Omental fat pad (tissue), 4 donors: ENCODE data around the gene ANKFN1. TPM values are rescaled to one million over a fixed set of nuclear protein-coding genes. Genes with fewer than 3 reads are reported as not detected.

Experiments used
- ATAC-seq: fragments of 150-250 bp; one replicate; pipeline ENCODE4 v1.9.1; 2016; ENCODE audit warnings: mild to moderate bottlenecking, moderate library complexity; ENCODE audit not compliant: low FRiP score
- DNase-seq: peaks from one replicate; pipeline ENCODE4 v3.0.0-alpha.2; 2019; ENCODE audit warnings: low spot score
- total RNA-seq, 4 donors: library from RNA; depleted of rRNA; stranded (reverse); fragments of >200 nt; gene quantifications; one replicate each; pipeline ENCODE4 v1.1.0, GENCODE V29; 2016
- TF ChIP-seq, protein P1 (sequence below), 3 donors: fragments of 450-650 bp; IDR thresholded peaks; one replicate each; pipeline ENCODE4 v1.5.1; 2016 to 2017; ENCODE audit warnings: antibody characterized with exemption in 3 of 3, mild to moderate bottlenecking in 3 of 3, moderate library complexity in 2 of 3

Gene ANKFN1
- total RNA-seq, 4 donors from 2014 or later: 1.7 to 3.0 (median 2.2) TPM

DNA sequence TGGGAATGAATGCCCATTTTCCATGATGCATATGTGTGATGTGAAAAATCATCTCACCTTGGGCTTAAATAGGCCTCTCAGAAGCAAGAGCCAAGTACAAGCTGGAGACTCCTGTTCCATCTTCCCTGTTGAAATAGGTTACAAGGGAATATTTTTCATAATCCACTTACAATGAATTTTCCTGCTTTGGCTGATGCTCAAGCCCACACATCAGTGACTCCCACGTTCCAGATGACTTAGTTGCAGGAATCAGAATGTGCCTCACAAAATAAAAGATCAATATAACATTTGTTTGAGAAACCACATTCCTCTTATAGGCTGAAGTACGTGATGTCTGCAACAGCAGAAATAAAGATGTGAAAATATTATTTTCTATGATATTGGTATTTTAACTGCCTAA, 24.1 kb downstream of the ANKFN1 start:
- ATAC-seq (no peak), DNase-seq (no peak)
- TF ChIP-seq, protein P1, sequence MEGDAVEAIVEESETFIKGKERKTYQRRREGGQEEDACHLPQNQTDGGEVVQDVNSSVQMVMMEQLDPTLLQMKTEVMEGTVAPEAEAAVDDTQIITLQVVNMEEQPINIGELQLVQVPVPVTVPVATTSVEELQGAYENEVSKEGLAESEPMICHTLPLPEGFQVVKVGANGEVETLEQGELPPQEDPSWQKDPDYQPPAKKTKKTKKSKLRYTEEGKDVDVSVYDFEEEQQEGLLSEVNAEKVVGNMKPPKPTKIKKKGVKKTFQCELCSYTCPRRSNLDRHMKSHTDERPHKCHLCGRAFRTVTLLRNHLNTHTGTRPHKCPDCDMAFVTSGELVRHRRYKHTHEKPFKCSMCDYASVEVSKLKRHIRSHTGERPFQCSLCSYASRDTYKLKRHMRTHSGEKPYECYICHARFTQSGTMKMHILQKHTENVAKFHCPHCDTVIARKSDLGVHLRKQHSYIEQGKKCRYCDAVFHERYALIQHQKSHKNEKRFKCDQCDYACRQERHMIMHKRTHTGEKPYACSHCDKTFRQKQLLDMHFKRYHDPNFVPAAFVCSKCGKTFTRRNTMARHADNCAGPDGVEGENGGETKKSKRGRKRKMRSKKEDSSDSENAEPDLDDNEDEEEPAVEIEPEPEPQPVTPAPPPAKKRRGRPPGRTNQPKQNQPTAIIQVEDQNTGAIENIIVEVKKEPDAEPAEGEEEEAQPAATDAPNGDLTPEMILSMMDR (IDR thresholded peaks at IDR 0.05): no peak

DNA sequence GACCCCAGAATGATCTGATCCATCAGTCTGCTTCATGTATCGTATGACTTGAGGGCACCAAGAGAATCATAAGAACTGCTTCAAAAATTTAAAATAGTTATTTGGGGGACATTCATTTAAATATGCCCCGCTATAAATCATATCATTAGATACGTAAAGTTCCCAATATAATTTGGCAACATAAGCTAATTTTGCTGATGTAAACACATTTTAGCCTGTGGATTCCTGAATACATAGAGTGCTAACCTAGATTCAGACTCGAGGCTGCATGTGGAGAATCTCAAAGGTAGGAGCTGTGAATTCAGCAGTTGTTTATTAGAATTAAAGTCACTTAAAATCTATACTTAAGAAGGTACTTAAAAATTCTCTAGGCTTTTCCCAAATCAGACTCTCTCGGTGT, 24.9 kb downstream of the ANKFN1 start:
- TF ChIP-seq, protein P1 (IDR thresholded peaks at IDR 0.05): no peak
- no peak for DNase-seq
- ATAC-seq: no peak

DNA sequence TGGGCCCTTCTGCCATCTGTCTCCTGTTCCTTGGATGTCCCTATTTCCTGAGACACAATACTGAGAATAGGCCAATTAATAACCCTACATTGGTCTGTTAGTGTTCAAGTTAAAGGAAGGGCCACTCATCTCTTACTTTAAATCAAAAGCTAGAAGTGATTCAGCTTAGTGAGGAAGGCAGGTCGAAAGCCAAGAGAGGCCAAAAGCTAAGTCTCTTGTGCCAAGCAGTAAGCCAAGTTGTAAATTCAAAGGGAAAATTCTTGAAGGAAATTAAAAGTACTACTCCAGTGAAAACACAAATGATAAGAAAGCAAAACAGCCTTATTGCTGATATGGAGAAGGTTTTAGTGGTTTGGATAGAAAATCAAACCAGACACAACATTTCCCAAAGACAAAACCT, 28.8 kb downstream of the ANKFN1 start:
- ATAC-seq: no peak
- TF ChIP-seq, protein P1 (IDR thresholded peaks at IDR 0.05): no peak
- DNase-seq: no peak

DNA sequence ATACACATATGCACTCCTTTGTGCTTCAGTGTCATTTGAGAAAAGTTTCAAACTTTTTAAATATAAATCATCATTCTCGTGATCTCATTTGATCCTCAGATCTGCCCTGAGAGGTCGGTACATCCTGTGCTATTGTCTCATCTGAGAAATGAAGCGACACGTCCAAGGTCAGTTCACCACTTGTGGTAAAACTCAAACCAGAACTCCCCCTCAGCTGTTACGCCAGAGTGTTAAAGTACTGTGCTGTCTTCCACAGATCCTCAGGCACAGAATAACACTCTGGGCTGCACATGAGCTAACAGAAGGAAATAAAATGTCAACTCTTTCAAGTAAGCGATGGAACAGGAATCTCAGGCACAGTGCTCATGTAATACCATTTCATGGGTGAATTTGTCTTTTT, 31.4 kb downstream of the ANKFN1 start:
- no peak for ATAC-seq
- TF ChIP-seq, protein P1 (IDR thresholded peaks at IDR 0.05): no peak
- no peak for DNase-seq

DNA sequence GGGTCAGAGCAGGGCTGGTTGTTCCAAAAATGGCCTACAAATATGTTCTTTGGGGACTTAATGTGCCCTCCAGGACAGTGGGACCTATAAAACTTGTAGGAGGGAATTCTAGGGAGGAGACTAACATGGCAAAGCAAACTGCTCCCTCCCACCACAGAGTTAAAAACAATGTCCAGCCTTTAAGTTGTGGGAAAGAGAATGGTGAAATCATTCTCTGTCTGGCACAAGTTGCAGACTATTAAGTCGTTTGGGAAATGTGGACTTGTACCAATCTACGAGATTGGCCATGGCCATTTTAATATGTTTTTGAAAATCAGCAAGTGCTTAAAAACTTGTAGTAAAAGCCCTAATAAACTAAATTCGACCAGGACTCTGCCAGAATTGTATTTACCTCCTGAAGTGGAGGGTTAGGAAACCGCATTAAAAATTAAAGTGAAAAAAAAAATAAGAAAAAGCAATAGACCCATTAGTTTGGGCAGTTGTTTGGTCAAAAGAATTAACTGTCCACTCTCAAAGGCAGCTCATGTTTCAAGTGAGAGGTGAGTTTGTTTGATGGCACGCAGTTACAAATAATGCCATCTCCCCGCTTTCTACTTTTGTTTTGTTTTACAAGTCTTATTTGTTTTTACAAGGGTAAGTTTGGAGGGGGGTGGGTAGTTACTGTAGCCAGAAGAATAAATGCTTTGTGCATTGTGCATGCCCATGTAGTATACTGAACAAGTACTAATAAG, 32.4 kb downstream of the ANKFN1 start:
- no peak for DNase-seq
- TF ChIP-seq, protein P1 (IDR thresholded peaks at IDR 0.05): no peak
- ATAC-seq: no peak

DNA sequence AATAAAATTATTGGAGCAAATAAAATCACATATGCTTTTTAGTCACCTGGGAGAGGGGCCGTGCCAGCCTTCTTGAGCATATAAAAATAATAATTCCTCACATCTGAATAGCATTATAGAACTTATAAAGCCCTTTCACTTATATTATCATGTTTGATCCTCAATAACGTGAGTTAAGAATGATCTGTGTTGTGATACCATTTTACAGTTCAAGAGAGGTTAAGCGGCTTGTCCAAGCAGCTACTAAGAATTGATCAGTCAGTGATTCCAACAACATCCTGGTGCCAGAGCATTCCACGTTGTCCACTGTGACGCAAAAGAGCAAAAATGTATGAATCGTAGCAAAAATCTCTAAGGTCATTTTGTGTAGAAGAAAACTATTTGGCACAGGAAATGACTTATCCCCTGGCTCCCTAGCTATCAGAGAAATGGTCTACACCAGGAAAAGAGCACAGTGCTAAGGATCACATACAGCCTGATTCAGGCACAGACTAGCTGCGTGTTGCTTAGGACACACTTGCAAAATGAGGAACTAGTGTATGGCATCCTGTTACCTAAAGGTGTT, 33.0 kb downstream of the ANKFN1 start:
- DNase-seq: no peak
- TF ChIP-seq, protein P1 (IDR thresholded peaks at IDR 0.05): no peak
- no peak for ATAC-seq

DNA sequence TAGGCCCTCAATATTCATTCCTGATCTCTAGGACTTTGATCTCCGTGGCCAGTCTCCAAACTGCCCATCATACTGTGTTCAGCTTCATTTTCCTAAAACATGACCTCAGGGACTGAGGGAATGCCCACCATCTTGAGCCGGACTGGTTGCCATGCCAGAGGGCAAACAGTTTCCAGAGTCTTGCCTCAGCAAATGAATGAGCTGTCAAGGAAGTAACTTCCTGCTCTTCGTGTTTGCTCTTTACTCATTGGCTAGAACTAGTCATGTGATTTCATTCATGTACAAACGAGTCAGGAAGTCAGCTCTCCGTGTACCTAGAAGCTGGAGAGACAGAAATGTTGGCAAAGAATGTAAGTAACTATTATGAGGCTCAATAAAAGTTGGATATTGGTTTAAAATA, 50.2 kb downstream of the ANKFN1 start:
- TF ChIP-seq, protein P1 (IDR thresholded peaks at IDR 0.05): no peak
- no peak for ATAC-seq
- no peak for DNase-seq
